Activated CD4-positive, CD25-positive, alpha-beta regulatory T cell treated with anti-CD3 and anti-CD28 coated beads, Interleukin-2, amount 50 U/mL, for 24 hours (primary cell): Measurements from ENCODE around the gene ARMC10.
A peak's percentile ranks its signal among the peaks of the same experiment; 100 is the strongest.
"Not testable (repeated sequence)": the region's sequence is repeated elsewhere in the genome, so short reads cannot be mapped to it uniquely, and the experiment has no call there.

Experiments used
- ATAC-seq, 2 donors: fragments of 150-1000 bp; cut with Tn5 transposase; one replicate each; pipeline ENCODE4 v1.10.0; 2021; ENCODE audit warnings: mild to moderate bottlenecking in 1 of 2, moderate library complexity in 1 of 2

The ARMC10 gene

GRCh38 chr7:103074519-103075336, at the start of gene ARMC10, which contains the start of gene FBXL13:
ARMC10 (plus strand) TSS chr7:103075140; CDS start chr7:103075273, 133 bp downstream.
FBXL13 (minus strand) TSS chr7:103074796.
- peak; percentile 83 to 84 for ATAC-seq

- no peak for ATAC-seq
Observed at GRCh38 chr7:103025341-103025740, 49.6 kb upstream of the ARMC10 start.

GRCh38 chr7:103031024-103031423, 43.9 kb upstream of the ARMC10 start:
- ATAC-seq, result no peak

GRCh38 chr7:103031781-103032180, 43.2 kb upstream of the ARMC10 start:
- no peak for ATAC-seq

- ATAC-seq, result not testable (repeated sequence)
Observed at GRCh38 chr7:103034318-103034717, 40.6 kb upstream of the ARMC10 start.

GRCh38 chr7:103037476-103037822, 37.5 kb upstream of the ARMC10 start:
- no peak for ATAC-seq

- ATAC-seq, result not testable (repeated sequence)
Observed at GRCh38 chr7:103037823-103038739, 36.9 kb upstream of the ARMC10 start.

- not testable (repeated sequence) for ATAC-seq
Observed at GRCh38 chr7:103041815-103042214, 33.1 kb upstream of the ARMC10 start.

- ATAC-seq, result no peak
Observed at GRCh38 chr7:103048833-103049232, 26.1 kb upstream of the ARMC10 start.

GRCh38 chr7:103051519-103051918, 23.4 kb upstream of the ARMC10 start:
- no peak for ATAC-seq

GRCh38 chr7:103056006-103056405, 18.9 kb upstream of the ARMC10 start:
- ATAC-seq, result not testable (repeated sequence)

GRCh38 chr7:103058122-103058521, 16.8 kb upstream of the ARMC10 start:
- ATAC-seq, result no peak

GRCh38 chr7:103059471-103059870, 15.5 kb upstream of the ARMC10 start:
- ATAC-seq, result no peak

- no peak for ATAC-seq
Observed at GRCh38 chr7:103063895-103064294, 11.0 kb upstream of the ARMC10 start.

- ATAC-seq, result peak; percentile 41 to 43
Observed at GRCh38 chr7:103065667-103066066, 9.3 kb upstream of the ARMC10 start.

- ATAC-seq, result no peak
Observed at GRCh38 chr7:103068414-103069403, 6.2 kb upstream of the ARMC10 start.

- no peak for ATAC-seq
Observed at GRCh38 chr7:103071000-103071399, 3.9 kb upstream of the ARMC10 start.

- no peak for ATAC-seq
Observed at GRCh38 chr7:103073989-103074518, 886 bp upstream of the ARMC10 start.

- peak; percentile 76 to 80 for ATAC-seq
Observed at GRCh38 chr7:103075337-103075918, 488 bp downstream of the ARMC10 start.

- no peak for ATAC-seq
Observed at GRCh38 chr7:103076764-103077163, 1.8 kb downstream of the ARMC10 start.

- no peak for ATAC-seq
Observed at GRCh38 chr7:103077318-103077717, 2.4 kb downstream of the ARMC10 start.

GRCh38 chr7:103078226-103078625, 3.3 kb downstream of the ARMC10 start:
- ATAC-seq, result not testable (repeated sequence)
